GM23338 (cell line): Measurements from ENCODE around the gene MMP24OS. TPM values are rescaled to one million over a fixed set of nuclear protein-coding genes. Genes with fewer than 3 reads are reported as not detected.

Source experiments
- ATAC-seq: fragments of 200-7000 bp; cut with Tn5 transposase; 3 replicates; pipeline ENCODE4 v1.9.1; 2020
- DNase-seq: peaks from one replicate; pipeline ENCODE4 v3.0.0-alpha.2; 2015; ENCODE audit warnings: low spot score
- H2AFZ ChIP-seq: fragments of 200-600 bp; sonication (generic); 2 replicates; pipeline ENCODE4 v1.8.0; 2016; ENCODE audit warnings: antibody characterized with exemption, mild to moderate bottlenecking, moderate library complexity
- H3F3A ChIP-seq: fragments of 200-600 bp; sonication (generic); replicated peaks from 2 replicates; pipeline ENCODE4 v1.8.0; 2017; ENCODE audit warnings: antibody characterized with exemption, mixed run types, low read depth
- H3K27ac ChIP-seq: fragments of 200-600 bp; sonication (generic); 2 replicates; pipeline ENCODE4 v1.6.1; 2016; ENCODE audit warnings: low read depth
- H3K27me3 ChIP-seq: fragments of 200-600 bp; sonication (generic); 2 replicates; pipeline ENCODE4 v1.8.0; 2016; ENCODE audit warnings: mild to moderate bottlenecking, mixed run types, moderate library complexity; ENCODE audit not compliant: insufficient read depth
- H3K36me3 ChIP-seq: fragments of 200-600 bp; sonication (generic); 2 replicates; pipeline ENCODE4 v1.8.0; 2016; ENCODE audit warnings: mild to moderate bottlenecking; ENCODE audit not compliant: insufficient read depth
- H3K4me1 ChIP-seq: fragments of 200-600 bp; sonication (generic); 2 replicates; pipeline ENCODE4 v1.8.0; 2016; ENCODE audit warnings: mild to moderate bottlenecking, moderate library complexity; ENCODE audit not compliant: insufficient read depth
- H3K4me2 ChIP-seq: fragments of 200-600 bp; sonication (generic); 2 replicates; pipeline ENCODE4 v1.7.1; 2017; ENCODE audit warnings: mixed run types
- H3K4me3 ChIP-seq: fragments of 200-600 bp; sonication (generic); 2 replicates; pipeline ENCODE4 v1.6.1; 2016; ENCODE audit warnings: mixed run types
- H3K79me2 ChIP-seq: fragments of 200-600 bp; sonication (generic); replicated peaks from 2 replicates; pipeline ENCODE4 v1.8.0; 2017; ENCODE audit warnings: mild to moderate bottlenecking; ENCODE audit not compliant: insufficient read depth
- H3K9me2 ChIP-seq: fragments of 200-600 bp; sonication (generic); 2 replicates; pipeline ENCODE4 v1.8.0; 2017; ENCODE audit not compliant: insufficient read depth
- H4K20me1 ChIP-seq: fragments of 200-600 bp; sonication (generic); replicated peaks from 2 replicates; pipeline ENCODE4 v1.8.0; 2017; ENCODE audit warnings: mild to moderate bottlenecking; ENCODE audit not compliant: insufficient read depth
- H3K27ac Mint-ChIP-seq: 2 replicates; pipeline ENCODE4 v1.8.0; 2020; ENCODE audit warnings: inconsistent platforms, mild to moderate bottlenecking, moderate library complexity, mixed read lengths
- H3K27me3 Mint-ChIP-seq: 3 replicates; pipeline ENCODE4 v1.8.0; 2022; ENCODE audit warnings: low read depth, mild to moderate bottlenecking, moderate library complexity, mixed read lengths, inconsistent platforms; ENCODE audit not compliant: insufficient read depth, poor library complexity
- H3K36me3 Mint-ChIP-seq: 3 replicates; pipeline ENCODE4 v1.8.0; 2021; ENCODE audit warnings: low read depth, mild to moderate bottlenecking, inconsistent platforms, moderate library complexity, mixed read lengths
- H3K4me1 Mint-ChIP-seq: 3 replicates; pipeline ENCODE4 v1.8.0; 2020; ENCODE audit warnings: mild to moderate bottlenecking, inconsistent platforms, mixed read lengths
- H3K4me3 Mint-ChIP-seq: 3 replicates; pipeline ENCODE4 v1.8.0; 2021; ENCODE audit warnings: moderate library complexity, mild to moderate bottlenecking, inconsistent platforms, mixed read lengths
- H3K9me3 Mint-ChIP-seq: 3 replicates; pipeline ENCODE4 v1.8.0; 2020; ENCODE audit warnings: moderate library complexity, mild to moderate bottlenecking, inconsistent platforms, mixed read lengths
- CREB1 ChIP-seq: fragments of 250-450 bp; sonication (Bioruptor Pico); IDR thresholded peaks from 2 replicates; pipeline ENCODE4 v1.5.0; 2020; ENCODE audit warnings: low read depth, mild to moderate bottlenecking, moderate library complexity
- EZH2 ChIP-seq: fragments of 200-600 bp; sonication (generic); IDR thresholded peaks from one replicate; pipeline ENCODE4 v1.8.0; 2017; ENCODE audit warnings: antibody characterized with exemption, mild to moderate bottlenecking, low read depth; ENCODE audit not compliant: unreplicated experiment
- EZH2phosphoT487 ChIP-seq: fragments of 200-600 bp; sonication (generic); IDR thresholded peaks from one replicate; pipeline ENCODE4 v1.8.1; 2018; ENCODE audit warnings: antibody characterized with exemption; ENCODE audit not compliant: unreplicated experiment
- JUNB ChIP-seq: IDR thresholded peaks from one replicate; pipeline ENCODE4 v1.6.1; 2016; ENCODE audit warnings: antibody characterized with exemption; ENCODE audit not compliant: unreplicated experiment
- NANOG ChIP-seq: IDR thresholded peaks from 2 replicates; pipeline ENCODE4 v1.6.1; 2016; ENCODE audit warnings: antibody characterized with exemption, borderline replicate concordance
- POLR2AphosphoS5 ChIP-seq: IDR thresholded peaks from 2 replicates; pipeline ENCODE4 v1.6.1; 2016; ENCODE audit warnings: antibody characterized with exemption, low read depth
- REST ChIP-seq: IDR thresholded peaks from one replicate; pipeline ENCODE4 v1.6.1; 2018; ENCODE audit warnings: antibody characterized with exemption; ENCODE audit not compliant: unreplicated experiment
- STAT1 ChIP-seq: IDR thresholded peaks from one replicate; pipeline ENCODE4 v1.6.1; 2016; ENCODE audit warnings: antibody characterized with exemption; ENCODE audit not compliant: unreplicated experiment
- ZNF114 ChIP-seq: fragments of 250-450 bp; sonication (Bioruptor Pico); IDR thresholded peaks from 2 replicates; pipeline ENCODE4 v1.5.0; 2020; ENCODE audit warnings: mild to moderate bottlenecking, moderate library complexity
- ZNF331 ChIP-seq: fragments of 250-450 bp; sonication (Bioruptor Pico); IDR thresholded peaks from 2 replicates; pipeline ENCODE4 v1.5.0; 2020; ENCODE audit warnings: low read depth, mild to moderate bottlenecking, moderate library complexity
- polyA plus RNA-seq: library from polyadenylated mRNA; unstranded; fragments of >200 nt; fragmentation: Nextera tagmentation; extraction: Ambion mirVana; gene quantifications from 2 replicates; pipeline ENCODE4 v1.2.1, GENCODE V29; 2016
- total RNA-seq: library from RNA; depleted of rRNA; stranded (reverse); fragments of >200 nt; shearing (Covaris generic); gene quantifications from 2 replicates; pipeline ENCODE4 v1.2.3, GENCODE V29; 2014
- TF ChIP-seq, protein P1 (sequence below): fragments of 250-450 bp; sonication (Bioruptor Pico); IDR thresholded peaks from 2 replicates; pipeline ENCODE4 v1.5.0; 2020; ENCODE audit warnings: mild to moderate bottlenecking, moderate library complexity
- TF ChIP-seq, protein P2 (sequence below): IDR thresholded peaks from 2 replicates; pipeline ENCODE4 v1.6.1; 2016; ENCODE audit warnings: antibody characterized with exemption

MMP24OS gene
- total and polyA plus RNA-seq, 2 experiments from 2014 or later: 10.5 to 25.4 TPM

GRCh38 chr20:35238735-35239134 is 39.2 kb downstream of the MMP24OS start (continued):
- TF ChIP-seq, protein P1, sequence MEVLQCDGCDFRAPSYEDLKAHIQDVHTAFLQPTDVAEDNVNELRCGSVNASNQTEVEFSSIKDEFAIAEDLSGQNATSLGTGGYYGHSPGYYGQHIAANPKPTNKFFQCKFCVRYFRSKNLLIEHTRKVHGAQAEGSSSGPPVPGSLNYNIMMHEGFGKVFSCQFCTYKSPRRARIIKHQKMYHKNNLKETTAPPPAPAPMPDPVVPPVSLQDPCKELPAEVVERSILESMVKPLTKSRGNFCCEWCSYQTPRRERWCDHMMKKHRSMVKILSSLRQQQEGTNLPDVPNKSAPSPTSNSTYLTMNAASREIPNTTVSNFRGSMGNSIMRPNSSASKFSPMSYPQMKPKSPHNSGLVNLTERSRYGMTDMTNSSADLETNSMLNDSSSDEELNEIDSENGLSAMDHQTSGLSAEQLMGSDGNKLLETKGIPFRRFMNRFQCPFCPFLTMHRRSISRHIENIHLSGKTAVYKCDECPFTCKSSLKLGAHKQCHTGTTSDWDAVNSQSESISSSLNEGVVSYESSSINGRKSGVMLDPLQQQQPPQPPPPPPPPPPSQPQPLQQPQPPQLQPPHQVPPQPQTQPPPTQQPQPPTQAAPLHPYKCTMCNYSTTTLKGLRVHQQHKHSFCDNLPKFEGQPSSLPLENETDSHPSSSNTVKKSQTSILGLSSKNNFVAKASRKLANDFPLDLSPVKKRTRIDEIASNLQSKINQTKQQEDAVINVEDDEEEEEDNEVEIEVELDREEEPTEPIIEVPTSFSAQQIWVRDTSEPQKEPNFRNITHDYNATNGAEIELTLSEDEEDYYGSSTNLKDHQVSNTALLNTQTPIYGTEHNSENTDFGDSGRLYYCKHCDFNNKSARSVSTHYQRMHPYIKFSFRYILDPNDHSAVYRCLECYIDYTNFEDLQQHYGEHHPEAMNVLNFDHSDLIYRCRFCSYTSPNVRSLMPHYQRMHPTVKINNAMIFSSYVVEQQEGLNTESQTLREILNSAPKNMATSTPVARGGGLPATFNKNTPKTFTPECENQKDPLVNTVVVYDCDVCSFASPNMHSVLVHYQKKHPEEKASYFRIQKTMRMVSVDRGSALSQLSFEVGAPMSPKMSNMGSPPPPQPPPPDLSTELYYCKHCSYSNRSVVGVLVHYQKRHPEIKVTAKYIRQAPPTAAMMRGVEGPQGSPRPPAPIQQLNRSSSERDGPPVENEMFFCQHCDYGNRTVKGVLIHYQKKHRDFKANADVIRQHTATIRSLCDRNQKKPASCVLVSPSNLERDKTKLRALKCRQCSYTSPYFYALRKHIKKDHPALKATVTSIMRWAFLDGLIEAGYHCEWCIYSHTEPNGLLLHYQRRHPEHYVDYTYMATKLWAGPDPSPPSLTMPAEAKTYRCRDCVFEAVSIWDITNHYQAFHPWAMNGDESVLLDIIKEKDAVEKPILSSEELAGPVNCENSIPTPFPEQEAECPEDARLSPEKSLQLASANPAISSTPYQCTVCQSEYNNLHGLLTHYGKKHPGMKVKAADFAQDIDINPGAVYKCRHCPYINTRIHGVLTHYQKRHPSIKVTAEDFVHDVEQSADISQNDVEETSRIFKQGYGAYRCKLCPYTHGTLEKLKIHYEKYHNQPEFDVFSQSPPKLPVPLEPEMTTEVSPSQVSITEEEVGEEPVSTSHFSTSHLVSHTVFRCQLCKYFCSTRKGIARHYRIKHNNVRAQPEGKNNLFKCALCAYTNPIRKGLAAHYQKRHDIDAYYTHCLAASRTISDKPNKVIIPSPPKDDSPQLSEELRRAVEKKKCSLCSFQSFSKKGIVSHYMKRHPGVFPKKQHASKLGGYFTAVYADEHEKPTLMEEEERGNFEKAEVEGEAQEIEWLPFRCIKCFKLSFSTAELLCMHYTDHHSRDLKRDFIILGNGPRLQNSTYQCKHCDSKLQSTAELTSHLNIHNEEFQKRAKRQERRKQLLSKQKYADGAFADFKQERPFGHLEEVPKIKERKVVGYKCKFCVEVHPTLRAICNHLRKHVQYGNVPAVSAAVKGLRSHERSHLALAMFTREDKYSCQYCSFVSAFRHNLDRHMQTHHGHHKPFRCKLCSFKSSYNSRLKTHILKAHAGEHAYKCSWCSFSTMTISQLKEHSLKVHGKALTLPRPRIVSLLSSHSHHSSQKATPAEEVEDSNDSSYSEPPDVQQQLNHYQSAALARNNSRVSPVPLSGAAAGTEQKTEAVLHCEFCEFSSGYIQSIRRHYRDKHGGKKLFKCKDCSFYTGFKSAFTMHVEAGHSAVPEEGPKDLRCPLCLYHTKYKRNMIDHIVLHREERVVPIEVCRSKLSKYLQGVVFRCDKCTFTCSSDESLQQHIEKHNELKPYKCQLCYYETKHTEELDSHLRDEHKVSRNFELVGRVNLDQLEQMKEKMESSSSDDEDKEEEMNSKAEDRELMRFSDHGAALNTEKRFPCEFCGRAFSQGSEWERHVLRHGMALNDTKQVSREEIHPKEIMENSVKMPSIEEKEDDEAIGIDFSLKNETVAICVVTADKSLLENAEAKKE (CRISPR knock-in tag): no peak
- TF ChIP-seq JUNB (no peak), EZH2 (no peak)

GRCh38 chr20:35238170-35238569 is 39.8 kb downstream of the MMP24OS start:
- Histone ChIP-seq H3K36me3 (no peaks in the 10 kb centered on the region), H3K27ac (no peak overlapping the region), H3K9me2 (no peaks in the 10 kb centered on the region), H3K79me2 (no peaks in the 10 kb centered on the region), H3F3A (no peaks in the 10 kb centered on the region), H3K27me3 (no peaks in the 10 kb centered on the region), H4K20me1 (no peaks in the 10 kb centered on the region), H3K4me3 (no peak overlapping the region), H2AFZ (no peak overlapping the region), H3K4me2 (no peak overlapping the region), H3K4me1 (peaks cover 8% of the 10 kb centered on the region)
- Mint-ChIP-seq H3K27ac (no peak overlapping the region), H3K4me3 (no peak overlapping the region), H3K36me3 (no peaks in the 10 kb centered on the region), H3K4me1 (peaks cover 10% of the 10 kb centered on the region; the same call in 2 of the 3 replicates), H3K9me3 (no peaks in the 10 kb centered on the region), H3K27me3 (peaks cover 6% of the 10 kb centered on the region)
- ATAC-seq (no peak), DNase-seq (no peak)
- TF ChIP-seq NANOG (no peak), REST (no peak), POLR2AphosphoS5 (no peak), ZNF331 (CRISPR knock-in tag) (no peak), STAT1 (no peak), ZNF114 (CRISPR knock-in tag) (no peak), EZH2 (no peak), EZH2phosphoT487 (no peak), JUNB (no peak), CREB1 (CRISPR knock-in tag) (no peak)
- TF ChIP-seq, protein P2, sequence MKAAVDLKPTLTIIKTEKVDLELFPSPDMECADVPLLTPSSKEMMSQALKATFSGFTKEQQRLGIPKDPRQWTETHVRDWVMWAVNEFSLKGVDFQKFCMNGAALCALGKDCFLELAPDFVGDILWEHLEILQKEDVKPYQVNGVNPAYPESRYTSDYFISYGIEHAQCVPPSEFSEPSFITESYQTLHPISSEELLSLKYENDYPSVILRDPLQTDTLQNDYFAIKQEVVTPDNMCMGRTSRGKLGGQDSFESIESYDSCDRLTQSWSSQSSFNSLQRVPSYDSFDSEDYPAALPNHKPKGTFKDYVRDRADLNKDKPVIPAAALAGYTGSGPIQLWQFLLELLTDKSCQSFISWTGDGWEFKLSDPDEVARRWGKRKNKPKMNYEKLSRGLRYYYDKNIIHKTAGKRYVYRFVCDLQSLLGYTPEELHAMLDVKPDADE: no peak
